GF-D8 (cell line): ENCODE measurements around the gene BARX1.
"Not testable (repeated sequence)": the region's sequence is repeated elsewhere in the genome, so short reads cannot be mapped to it uniquely, and the experiment has no call there.

Source experiments
- DNase-seq: peaks from one replicate; lab custom pipeline; 2025; lab: John Stamatoyannopoulos, UW

Gene BARX1

DNA sequence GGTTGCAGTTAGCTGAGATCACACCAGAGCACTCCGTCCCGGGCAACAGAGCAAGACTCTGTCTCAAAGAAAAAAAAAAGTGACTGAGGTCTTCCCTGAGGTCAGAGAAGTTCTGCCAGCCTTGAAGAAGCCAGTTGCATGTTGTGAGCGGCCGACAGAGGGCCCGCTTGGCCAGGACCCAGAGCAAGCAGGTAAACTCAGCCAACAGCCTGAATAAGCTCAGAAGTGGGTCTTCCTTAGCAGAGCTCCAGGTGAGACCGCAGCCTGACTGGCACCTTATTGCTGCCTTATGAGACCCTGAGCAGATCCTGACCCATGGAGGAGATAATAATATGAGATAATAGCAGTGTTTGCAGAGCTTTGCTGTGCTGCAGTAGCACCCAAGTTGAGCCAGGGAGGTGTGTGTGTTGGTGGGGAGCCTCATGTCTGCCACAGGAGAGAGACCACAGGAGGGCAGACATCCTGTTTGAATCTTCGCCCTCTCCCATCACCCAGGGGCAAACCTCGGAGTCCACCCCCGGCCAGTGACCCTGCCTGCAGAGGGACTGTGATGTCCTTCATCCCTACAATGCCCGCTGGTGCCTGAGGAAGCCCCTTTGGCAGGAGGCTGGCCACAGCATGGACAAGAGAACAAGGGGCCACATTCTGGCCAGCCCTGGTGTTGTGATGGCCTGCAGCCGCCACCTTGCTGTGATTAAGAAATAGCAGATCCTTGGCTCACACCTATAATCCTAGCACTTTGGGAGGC lies 10.8 kb upstream of the BARX1 start:
- DNase-seq, result no peak

DNA sequence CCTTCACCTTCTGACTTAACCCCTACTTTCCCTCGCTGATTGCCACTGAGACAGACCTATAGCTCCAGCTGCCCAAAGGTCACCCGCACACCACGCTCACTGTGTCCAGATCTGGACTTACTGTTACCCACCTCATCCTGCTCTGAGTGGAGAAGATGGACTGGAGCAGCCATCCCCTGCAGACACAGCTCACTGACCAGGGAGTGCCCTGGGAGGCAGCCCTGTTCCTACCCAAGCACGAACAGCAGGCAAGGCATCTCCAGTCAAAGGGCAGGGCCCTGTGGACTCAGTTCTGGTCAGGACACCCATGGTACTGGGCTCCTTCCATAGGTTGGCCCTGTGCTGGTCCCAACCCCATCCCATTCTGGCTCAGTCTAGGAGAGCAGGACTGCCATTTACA lies 9.5 kb upstream of the BARX1 start:
- no peak for DNase-seq

DNA sequence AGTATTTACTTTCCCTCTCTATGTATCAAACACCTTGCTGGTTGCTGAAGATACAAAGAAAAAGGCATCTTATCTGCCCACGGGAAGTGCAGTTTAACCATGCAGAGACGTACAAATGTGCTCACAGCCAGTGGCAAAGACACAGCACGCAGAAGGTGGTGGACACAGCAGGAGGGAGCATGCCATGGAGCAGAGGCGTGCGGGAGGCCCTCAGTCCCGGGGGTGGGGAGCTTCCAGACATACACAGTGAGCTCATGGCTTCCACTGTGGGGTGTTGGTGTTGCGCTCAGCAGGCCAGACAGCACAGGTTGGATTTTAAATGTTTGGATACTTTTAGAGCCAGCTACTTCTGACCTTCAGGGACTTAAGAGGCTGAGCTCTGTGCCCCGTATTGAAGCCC lies 8.8 kb upstream of the BARX1 start:
- DNase-seq, result no peak

DNA sequence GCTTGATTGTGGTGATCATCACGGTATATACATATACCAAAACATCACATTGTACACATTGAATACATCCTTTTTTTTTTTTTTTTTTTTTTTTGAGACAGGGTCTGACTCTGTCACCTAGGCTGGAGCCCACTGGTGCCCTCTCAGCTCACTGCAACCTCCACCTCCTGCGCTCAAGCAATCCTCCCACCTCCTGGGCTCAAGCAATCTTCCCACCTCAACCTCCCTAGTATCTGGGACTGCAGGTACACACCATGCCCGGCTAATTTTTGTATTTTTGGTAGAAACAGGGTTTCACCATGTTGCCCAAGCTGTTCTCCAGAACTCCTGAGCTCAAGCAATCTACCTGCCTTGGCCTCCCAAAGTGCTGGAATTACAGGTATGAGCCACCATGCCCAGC lies 8.3 kb upstream of the BARX1 start:
- DNase-seq, result not testable (repeated sequence)

DNA sequence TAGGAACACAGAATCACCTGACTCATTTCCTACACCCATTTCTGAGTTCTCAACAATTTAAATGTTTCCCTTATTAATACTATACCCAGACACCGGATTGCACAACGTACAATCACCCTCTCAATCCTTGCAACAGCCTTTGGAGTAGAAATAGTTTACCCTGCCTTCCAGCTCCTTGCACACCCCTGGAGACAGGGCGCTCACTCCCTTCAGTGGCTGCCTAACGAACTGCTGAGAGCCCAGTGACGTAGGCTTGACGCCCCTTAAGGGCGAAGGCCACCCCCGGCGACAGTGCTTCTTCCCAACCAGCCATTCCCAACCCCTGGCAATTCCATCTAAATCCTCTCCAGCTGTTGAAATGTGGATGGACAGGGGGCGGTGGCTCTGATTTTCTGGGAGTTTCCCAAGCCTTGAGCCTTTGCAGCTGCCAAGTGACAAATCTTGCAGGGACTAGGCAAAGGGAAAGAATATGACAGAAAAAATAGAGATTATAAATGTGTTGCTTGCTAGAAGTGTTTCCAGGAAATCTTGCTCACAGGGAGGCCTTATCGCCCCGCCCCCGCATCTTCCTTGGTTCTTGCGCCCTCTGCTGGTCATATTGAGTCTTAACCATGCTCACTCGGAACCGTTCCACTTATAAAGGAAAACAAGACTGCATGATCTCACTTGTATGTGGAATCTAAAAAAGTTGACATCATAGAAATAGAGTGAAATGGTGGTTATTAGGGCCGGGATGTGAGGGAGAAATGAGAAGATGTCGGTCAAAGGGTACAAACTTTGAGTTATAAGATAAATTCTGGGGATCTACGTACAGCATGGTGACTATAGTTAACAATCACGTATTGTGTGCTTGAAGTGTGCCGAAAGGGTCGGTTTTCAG lies 7.6 kb upstream of the BARX1 start:
- peak; percentile 27 for DNase-seq

DNA sequence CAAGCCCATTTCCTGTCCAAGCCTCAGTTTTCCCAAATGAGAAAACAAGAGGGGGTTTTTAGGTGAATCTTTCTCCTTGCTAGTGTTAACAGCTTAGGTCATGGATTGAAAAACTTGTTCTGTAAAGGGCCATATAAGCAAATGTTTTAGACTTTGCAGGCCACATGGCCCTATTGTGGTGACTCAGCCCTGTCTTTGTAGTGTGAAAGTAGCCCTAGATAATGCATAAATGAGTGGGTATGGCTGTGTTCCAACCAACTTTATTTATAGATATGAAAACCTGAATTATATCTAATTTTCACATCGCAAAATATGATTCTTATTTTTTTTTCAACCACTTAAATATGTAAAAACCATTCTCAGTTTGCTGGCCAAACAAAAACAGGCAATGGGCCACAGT lies 6.9 kb upstream of the BARX1 start:
- no peak for DNase-seq

DNA sequence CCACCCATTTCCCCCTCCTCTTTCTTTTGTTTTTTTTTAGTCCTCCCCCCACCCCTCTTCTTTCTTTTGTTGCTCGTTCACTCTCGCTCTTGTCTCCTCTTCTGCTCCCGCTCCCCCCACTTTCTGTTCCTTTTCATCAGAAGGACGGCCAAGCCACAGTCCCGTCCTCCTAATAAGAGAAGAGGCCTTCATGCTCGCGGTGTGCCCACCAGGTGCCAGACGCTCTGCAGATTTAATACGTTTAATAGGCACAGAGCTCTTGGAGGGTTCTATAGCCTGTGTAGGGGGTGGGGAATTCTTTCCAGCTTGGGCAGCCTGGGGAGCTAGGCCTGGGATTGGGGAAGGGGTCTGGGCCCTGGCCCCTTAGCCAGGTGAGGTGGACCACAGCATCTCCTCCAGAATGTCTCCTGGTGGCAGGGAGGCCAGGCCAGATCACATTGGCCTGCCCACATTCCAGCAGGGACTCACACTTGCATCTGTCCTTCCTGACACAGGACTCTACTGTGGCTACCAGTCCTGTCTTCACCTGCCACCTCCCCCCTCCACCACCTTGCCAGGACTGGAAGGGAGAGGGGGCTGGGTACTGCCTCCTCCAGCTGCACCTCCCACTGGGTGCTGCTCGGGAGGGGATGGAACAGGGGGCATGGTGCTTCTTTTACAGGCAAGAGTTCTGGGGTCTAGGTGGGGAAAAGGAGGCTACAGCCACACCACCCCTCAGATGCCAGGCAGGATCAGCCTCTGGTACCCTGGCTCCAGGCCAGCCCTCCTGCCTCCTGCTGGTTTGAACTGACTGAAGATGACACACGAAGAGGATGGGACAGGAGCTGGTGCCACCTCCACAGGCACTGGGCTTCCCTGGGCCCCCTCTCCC lies 6.1 kb upstream of the BARX1 start:
- DNase-seq, result no peak

DNA sequence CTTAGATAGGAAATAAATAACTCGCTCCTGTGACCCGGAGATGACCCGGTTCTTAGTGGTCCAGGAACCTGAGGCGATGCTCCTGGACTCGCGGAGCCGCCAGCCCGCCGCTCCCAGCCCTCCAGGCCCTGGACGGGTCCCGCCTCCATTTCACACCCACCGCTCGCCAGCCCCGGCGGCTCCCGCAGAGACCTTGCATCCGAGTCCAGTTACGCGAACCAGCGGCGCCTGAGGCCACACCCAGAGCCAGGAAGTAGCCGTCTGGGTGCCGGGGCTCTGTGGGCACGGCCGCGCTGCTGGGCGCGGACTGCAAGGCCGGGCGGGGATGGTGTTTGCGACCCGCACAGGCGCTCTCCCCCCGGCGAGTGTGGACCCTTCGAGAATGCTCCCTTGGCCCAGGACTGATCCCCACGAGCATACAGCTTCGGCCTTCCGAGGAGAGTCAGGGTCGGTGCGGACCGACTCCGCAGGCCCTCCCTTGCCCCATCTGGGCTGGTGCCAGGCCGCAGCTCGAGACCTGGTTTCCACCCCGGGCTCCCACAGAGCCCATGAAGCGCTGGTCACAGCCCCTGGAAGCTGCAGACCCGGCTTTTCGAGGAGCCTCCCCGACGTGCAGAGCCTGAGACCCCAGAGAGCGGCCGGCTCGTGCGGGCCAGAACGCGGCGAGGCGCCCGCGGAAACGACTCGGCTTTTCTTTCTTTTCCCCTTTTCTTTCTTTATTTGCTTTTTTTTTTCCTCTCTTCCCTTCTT lies 5.2 kb upstream of the BARX1 start:
- DNase-seq, result no peak

DNA sequence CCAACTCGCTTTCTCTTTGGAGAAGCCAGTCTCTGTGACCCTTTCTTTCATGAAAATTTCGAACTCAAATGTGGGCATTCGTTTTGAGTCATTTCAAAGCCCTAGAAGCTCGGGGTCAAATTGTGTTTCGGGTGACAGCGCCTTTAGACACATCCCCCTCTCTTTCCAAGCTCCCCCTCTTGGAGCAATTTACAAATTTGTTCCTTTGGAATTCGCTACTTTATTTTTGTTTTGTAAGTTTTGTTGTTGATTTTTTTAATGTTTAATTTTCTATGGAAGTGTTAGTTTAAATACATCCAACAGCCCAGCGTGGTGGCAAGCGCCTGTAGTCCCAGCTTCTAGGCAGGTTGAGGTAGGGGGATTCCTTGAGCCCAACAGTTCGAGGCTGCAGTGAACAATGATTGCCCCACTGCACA lies 4.6 kb upstream of the BARX1 start:
- no peak for DNase-seq

DNA sequence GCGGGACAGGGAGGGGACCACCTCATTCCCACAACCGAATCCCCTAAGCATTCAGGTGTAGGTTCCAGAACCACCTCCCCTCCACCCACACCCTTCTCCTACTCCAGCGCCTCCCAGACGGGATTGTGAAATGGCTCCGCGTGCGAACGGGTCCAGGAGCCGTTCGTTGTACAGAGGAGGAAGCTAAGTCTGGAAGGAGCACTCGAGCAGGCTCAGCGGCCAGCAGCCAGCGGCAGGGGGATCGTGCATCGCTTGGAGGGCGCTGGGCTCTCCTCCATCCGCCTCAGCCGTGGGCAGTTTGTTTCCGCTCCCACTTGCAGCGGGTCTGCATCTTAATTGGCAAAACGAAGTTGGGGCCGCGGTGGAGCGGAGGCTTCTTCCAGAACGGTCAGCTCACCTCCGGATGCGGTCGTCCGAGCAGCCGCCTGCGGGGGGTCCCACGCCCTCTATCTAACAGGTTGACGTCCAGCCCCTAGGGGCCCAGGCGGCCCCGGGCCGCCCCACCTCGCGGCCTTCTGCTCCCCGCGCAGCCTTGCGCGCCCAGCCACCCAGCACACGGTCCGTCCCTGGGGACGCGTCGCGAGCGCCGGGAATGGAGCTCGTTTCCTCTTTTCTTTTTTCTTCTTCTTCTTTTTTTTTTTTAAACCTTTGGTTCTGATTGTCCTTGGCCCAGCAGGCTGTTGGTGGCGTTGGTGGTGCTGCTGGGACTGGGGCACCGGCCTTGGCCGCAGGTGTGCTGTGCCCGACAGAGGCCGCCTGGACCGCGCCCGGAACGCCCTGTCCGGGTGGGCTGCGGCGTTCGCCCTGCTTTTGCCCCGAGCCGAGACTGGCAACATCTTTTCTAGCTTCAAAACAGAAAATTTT lies 3.9 kb upstream of the BARX1 start:
- no peak for DNase-seq

DNA sequence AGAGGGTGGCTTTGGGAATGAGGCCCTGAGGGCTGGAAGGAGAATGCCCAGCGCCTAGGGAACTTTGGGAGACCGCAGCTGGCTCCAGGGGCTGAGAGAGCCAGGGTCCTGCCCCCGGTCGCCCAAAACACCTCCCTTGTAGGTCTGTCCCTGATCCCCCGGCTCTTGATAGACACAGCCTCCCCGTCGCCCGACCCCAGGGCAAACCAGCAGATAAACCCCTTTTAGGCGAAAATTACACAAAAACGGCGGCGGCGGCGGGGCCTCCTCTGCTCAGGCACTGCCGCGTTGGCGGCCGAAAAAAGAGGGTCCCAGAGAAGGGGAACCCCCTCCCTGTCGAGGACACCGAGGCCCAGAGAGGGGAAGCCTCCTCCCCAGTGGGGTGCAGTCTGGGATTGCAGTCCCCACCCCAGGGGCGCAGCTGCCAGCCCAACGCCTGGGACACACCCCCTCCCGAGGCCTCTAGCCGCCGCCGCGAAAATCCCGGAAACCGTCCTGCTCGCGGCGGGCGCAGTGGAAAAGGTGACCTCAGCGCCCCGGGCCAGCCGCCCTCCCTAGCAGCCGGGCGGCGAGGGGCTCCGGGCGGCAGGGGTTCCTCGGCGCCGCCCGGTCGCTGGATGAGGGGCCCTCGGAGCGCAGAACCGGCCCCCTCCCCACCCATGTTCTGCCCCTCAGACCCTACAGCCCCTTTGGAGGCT lies 3.1 kb upstream of the BARX1 start:
- no peak for DNase-seq

DNA sequence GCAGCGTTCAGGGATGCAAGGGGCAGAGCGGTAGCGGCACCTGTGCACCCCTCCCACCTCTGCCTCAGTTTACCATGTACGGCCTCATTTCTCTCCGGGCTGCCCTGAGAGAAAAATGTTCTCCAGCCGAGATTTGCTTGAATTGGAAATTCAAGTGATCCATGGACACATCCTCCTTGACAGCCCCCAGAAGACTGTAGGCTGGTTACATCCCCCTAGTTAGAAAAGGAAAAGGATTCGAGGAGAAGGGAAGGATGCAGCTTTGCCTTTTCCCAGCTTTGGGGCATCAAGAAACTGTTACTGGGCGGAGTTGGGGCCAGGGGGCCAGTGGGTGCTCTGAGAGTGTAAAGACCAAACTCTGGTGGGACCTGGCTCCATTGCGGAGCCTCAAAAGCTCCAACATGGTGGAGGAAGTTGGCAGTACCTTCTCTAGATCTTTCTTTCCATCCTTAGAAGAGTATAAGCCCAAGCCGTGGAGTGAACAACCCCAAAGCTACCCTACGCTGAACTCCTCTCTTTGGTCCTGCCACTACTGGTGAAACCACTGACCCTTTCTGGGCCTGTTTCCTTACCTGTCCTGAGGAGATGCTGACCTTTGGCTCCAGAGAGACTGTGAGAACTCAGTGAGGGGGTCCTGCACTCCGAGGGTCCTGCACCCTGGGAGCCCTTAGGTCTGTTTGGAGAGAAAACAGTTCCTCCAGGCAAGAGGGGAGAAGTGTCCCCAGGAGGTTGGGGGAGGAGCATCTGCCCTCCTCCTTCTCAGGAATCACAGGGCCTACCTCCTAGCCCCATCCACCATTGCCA lies 1.0 kb upstream of the BARX1 start:
- DNase-seq, result no peak

DNA sequence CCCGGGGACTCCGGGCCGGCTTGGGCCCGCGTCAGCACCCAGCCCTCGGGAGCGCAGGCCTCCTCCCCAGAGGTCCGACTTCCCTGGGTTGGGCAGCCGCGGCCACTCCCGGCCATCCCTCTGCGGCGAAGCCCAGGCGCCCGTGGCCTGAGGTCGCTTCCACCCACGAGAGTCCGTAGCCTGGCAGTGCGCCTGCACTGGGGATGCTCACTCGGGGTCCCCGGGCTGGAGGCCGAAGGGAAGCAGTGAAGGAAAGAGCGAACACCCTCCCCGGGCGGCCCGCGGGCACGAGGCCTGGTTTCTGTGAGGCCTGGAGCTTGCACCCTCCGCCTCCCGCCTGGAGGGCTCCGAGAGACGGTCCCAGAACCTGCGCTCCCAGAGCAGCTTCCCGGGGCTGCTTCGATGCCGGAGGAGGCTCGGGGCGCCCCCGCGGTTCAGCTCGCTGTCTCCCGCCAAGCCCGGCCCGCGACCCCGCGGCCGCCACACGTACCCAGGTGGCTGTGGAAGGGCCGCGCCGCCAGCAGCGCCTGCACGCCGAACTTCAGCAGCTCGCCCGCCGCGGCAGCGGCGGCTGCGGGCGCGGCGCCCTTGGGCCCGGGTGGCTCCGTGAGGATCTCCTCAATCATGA lies 607 bp downstream of the BARX1 start:
- no peak for DNase-seq

DNA sequence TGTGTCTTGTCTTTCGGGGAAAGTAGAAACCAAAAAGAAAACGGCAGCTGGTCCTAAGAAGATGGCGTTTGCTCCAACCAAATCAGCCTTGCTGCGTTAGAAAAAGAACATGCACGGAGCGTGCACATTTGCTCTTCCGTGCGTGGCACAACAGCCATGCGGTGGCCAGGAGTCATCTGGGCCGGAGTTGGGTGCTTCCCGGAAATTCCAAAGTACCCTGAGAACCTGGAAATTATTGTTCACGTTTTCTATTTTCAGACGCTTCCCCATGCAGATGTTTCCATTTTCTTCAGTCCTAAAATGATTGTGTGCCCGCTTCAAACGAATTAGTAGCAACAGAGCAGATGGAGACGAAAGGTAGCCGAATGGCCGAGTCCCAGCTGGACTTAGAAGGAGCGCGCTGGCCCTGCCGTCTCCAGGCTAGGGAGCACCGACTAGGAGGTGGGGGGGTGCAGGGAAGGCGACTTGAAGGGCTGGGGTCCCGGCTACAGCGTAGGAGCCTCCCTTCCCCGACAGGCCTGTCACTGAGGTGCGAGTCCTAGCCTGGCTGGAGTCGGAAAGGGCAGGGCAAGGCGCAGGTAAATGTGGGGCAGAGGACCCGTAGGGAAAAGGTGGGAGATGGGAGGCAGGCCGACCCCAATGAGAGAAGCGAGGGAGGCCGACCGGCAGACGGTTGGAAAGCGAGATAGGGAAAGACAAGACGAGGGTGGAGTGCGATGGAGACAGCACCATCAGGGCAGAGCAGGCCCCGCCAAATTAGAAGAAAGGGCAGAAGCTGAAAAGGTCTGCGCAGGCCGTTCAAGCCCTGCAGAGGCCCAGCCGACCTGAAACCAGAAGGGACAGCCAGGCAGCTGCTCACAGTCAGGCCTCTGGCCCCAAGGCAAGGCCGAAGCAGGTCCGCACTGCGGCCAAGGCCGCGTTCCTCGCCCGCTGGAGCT lies 1.4 kb downstream of the BARX1 start:
- no peak for DNase-seq

DNA sequence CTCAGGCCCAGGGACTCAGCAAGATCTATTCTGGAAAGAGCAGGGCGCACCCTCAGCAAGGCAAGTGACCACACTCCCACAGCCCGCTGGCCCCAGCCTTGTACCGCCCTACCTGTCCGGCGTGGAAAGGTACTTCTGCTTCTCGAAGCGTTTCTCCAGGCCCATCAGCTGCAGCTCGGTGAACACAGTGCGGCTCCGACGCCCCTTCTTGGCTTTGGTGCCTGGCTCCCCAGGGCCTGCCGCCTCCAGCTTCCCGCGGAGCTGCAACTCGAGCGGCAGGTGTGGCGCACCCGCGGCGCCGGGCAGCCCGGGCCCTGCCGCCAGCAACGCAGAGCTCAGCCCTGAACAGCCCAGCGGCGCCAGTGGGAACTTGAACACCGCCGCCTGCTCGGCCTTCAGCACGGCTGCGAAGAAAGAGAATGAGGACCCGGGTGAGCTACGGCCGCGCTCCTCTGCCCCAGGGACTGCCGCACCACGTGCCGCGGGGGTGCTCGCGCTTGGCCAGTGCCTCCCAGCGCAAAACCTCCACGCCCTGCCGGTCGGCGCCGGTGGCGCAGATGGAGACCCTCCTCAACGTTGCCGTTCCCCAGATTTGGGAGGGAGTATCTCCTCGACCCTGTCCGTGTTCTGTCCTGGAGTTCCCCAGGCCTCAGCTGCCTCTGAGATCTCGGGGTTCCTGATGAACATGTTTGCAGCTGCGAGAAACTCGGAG lies 2.2 kb downstream of the BARX1 start:
- no peak for DNase-seq

DNA sequence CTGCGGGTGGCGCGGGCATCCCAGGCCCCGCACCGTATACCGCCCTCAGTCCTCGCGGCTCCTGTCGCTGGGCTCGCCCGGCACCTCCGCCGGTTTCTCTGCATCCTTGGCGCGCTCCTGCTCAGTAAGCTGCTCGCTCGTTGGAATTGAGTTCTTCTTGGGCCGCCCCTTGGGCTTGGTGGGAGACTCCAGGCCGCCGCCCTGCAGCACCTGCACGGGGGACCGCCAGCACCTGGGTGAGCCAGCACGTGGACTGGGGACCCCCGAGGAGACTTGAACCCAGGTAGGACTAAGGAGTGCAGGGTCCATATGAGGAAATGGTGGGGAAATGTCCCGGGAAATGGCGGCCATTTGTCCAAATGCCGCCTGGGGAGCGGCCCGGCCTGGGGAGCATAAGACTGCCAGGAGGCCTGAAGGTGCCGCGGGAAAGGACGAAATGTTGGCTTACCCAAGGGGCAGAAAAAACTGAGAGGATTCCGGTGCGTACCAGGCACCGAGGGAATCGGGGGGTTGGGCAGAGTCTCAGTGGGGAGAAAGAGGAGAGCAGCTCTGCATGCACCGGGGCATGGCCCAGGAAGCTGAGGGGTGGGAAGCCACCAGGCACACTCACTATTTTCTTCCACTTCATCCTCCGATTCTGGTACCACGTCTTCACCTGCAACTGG lies 2.9 kb downstream of the BARX1 start:
- DNase-seq, result no peak
